ENCODE results near the gene STARD10. TPM values are rescaled to one million over a fixed set of nuclear protein-coding genes. Genes with fewer than 3 reads are reported as not detected.

STARD10 gene
- total and polyA plus RNA-seq, 10 donors: 19.7 to 46.7 (median 27.9) TPM

- Histone ChIP-seq H3K36me3 (no peaks in the 10 kb centered on the region), H3K4me3 (no peak overlapping the region), H3K4me1 (peaks cover 24 to 65% (median 41%) of the 10 kb centered on the region in 6 donors), H3K27me3 (replicated peaks in 1 of 7) (no peaks in the 10 kb centered on the region), H3K27ac (peak overlapping the region in 2 of 8 donors; percentile 0 to 85), H3K9me3 (no peaks in the 10 kb centered on the region)
- no peak for DNase-seq
- intact Hi-C loops (cut with DNase I; ENCODE audit: low total_unique reads): loop anchor here (5.0 kb wide), 1 partner anchor 62 kb away; no protein-coding TSS in a partner anchor
- WGBS, 5 donors: 88 to 97% (median 91%) methylated on average over 7 to 10 of the region's 10 CpGs
- TF ChIP-seq POLR2A (IDR thresholded peaks at IDR 0.05): no peak
- TF ChIP-seq CTCF (IDR thresholded peaks at IDR 0.05 in 8 of 11, conservative IDR thresholded peaks at IDR 0.05 in 3 of 11): no peak
- TF ChIP-seq POLR2AphosphoS5 (IDR thresholded peaks at IDR 0.05): no peak
These were observed 4.2 kb downstream of the STARD10 start for GRCh38 chr11:72789493-72790131.

DNA sequence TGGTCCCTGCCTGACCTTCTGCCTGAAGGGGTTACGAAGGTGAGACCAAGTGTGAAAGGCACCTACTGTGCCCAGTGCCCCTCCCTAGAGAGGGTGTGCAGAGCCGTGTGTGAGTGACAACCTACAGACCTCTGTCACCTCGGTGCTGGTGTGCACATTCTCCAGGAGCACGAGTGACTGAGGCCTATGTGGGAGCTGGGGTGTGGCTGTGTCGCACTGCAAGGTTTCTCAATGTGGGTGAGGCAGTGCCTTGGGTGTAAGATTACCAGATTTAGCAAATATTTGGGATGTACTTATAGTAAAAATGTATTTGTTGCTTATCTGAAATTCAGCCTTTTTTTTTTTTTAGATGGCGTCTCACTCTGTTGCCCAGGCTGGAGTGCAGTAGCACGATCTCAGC lies 5.6 kb downstream of the STARD10 start:
- no peak for TF ChIP-seq POLR2A (IDR thresholded peaks at IDR 0.05)
- no peak for TF ChIP-seq CTCF (IDR thresholded peaks at IDR 0.05 in 8 of 11, conservative IDR thresholded peaks at IDR 0.05 in 3 of 11)
- no peak for TF ChIP-seq POLR2AphosphoS5 (IDR thresholded peaks at IDR 0.05)
- no peaks in the 10 kb centered on the region for H3K36me3 ChIP-seq
- peak overlapping the region; percentile 60 to 85 (median 75) for H3K27ac ChIP-seq
- H3K9me3 ChIP-seq: no peaks in the 10 kb centered on the region
- H3K4me1 ChIP-seq: peaks cover 20 to 54% (median 31%) of the 10 kb centered on the region in 6 donors
- H3K4me3 ChIP-seq: no peak overlapping the region
- DNase-seq: no peak
- H3K27me3 ChIP-seq (replicated peaks in 1 of 7): no peaks in the 10 kb centered on the region
- WGBS, 5 donors: 62 to 72% (median 66%) methylated on average over 7 of the region's 7 CpGs
- intact Hi-C loops (cut with DNase I; ENCODE audit: low total_unique reads): no loop called here

GRCh38 chr11:72787216-72788104 lies 6.4 kb downstream of the STARD10 start:
- 23 to 38% (median 33%) methylated on average over 13 to 16 of the region's 16 CpGs for WGBS, 5 donors
- no peaks in the 10 kb centered on the region for H3K27me3 ChIP-seq (replicated peaks in 1 of 7)
- TF ChIP-seq POLR2A (IDR thresholded peaks at IDR 0.05) (no peak), CTCF (IDR thresholded peaks at IDR 0.05 in 8 of 11, conservative IDR thresholded peaks at IDR 0.05 in 3 of 11) (peak in 9 of 11 experiments; percentile 3 to 41 (median 32)), POLR2AphosphoS5 (IDR thresholded peaks at IDR 0.05) (peak in 1 of 3 donors; percentile 19)

More at GRCh38 chr11:72787216-72788104, 6.4 kb downstream of the STARD10 start:
- H3K27ac ChIP-seq: peak overlapping the region; percentile 60 to 85 (median 75)
- H3K36me3 ChIP-seq: no peaks in the 10 kb centered on the region
- peaks cover 18 to 51% (median 25%) of the 10 kb centered on the region in 6 donors for H3K4me1 ChIP-seq
- peak overlapping the region in 1 of 8 donors; percentile 21 for H3K4me3 ChIP-seq
- no peaks in the 10 kb centered on the region for H3K9me3 ChIP-seq
- intact Hi-C loops (cut with DNase I; ENCODE audit: low total_unique reads): no loop called here
- peak; percentile 81 for DNase-seq

All from spleen (tissue), 11 donors.